ENCODE results near the gene BRD3OS.

- no peak for TF ChIP-seq CTCF (IDR thresholded peaks at IDR 0.05)
- no peak for TF ChIP-seq ZFX (IDR thresholded peaks at IDR 0.05; ENCODE audit: borderline replicate concordance)
Measured at GRCh38 chr9:134056483-134057306, 31.4 kb downstream of the BRD3OS start.

Data from 22Rv1 (cell line).